Iris pigment epithelial cell (primary cell): ENCODE results near the gene CCDC137.

Source experiments
- DNase-seq: peaks from one replicate; pipeline ENCODE4 v3.0.0-alpha.2; 2011; ENCODE audit warnings: low read depth

CCDC137 gene

GRCh38 chr17:81650951-81651350 lies 15.6 kb upstream of the CCDC137 start:
- no peak for DNase-seq

- DNase-seq: peak; percentile 95
These were observed 14.8 kb upstream of the CCDC137 start for GRCh38 chr17:81651692-81652091.

GRCh38 chr17:81652906-81653771 lies 13.4 kb upstream of the CCDC137 start:
- no peak for DNase-seq

- no peak for DNase-seq
These were observed 11.0 kb upstream of the CCDC137 start for GRCh38 chr17:81655378-81656117.

GRCh38 chr17:81656118-81656743 lies 10.3 kb upstream of the CCDC137 start, which contains the start of gene PDE6G:
Gene PDE6G (minus strand): TSS chr17:81656542. CDS start chr17:81653305, 3,237 bp downstream.
- no peak for DNase-seq

- DNase-seq: no peak
These were observed 9.7 kb upstream of the CCDC137 start for GRCh38 chr17:81656835-81657234.

- DNase-seq: no peak
These were observed 7.5 kb upstream of the CCDC137 start for GRCh38 chr17:81659038-81659437.

- no peak for DNase-seq
These were observed 6.1 kb upstream of the CCDC137 start for GRCh38 chr17:81660441-81660840.

- DNase-seq: no peak
These were observed 4.5 kb upstream of the CCDC137 start for GRCh38 chr17:81662002-81662401.

GRCh38 chr17:81664051-81664470 lies 2.5 kb upstream of the CCDC137 start:
- no peak for DNase-seq

- peak; percentile 24 for DNase-seq
These were observed 1.1 kb upstream of the CCDC137 start for GRCh38 chr17:81665205-81666091.

GRCh38 chr17:81666092-81666341 lies 520 bp upstream of the CCDC137 start:
- peak; percentile 37 for DNase-seq

GRCh38 chr17:81667754-81668153 lies 1.2 kb downstream of the CCDC137 start:
- DNase-seq: no peak

GRCh38 chr17:81672504-81672903 lies 6.0 kb downstream of the CCDC137 start:
- DNase-seq: no peak

GRCh38 chr17:81672954-81673353 lies 6.4 kb downstream of the CCDC137 start:
- no peak for DNase-seq

GRCh38 chr17:81673561-81674258 lies 7.2 kb downstream of the CCDC137 start:
- no peak for DNase-seq

GRCh38 chr17:81675515-81676221 lies 9.1 kb downstream of the CCDC137 start:
- DNase-seq: peak; percentile 36

- DNase-seq: no peak
These were observed 10.4 kb downstream of the CCDC137 start for GRCh38 chr17:81676906-81677305.

GRCh38 chr17:81680150-81680549 lies 13.6 kb downstream of the CCDC137 start:
- DNase-seq: no peak

GRCh38 chr17:81681672-81682071 lies 15.1 kb downstream of the CCDC137 start:
- no peak for DNase-seq
